BJ (cell line): ENCODE measurements around the gene CHID1. TPM values are rescaled to one million over a fixed set of nuclear protein-coding genes. Genes with fewer than 3 reads are reported as not detected.

Source experiments
- CTCF ChIA-PET: fragments of 350-600 bp; formaldehyde crosslinking; extraction: SDS; loops from one replicate; lab custom pipeline; 2021; ENCODE audit warnings: antibody characterized with exemption, inconsistent platforms; lab: Yijun Ruan, JAX
- POLR2A ChIA-PET: fragments of 300-600 bp; sonication (Branson Sonifier 250); formaldehyde crosslinking; extraction: SDS; loops from one replicate; lab custom pipeline; 2021; ENCODE audit warnings: antibody characterized with exemption; lab: Charles Lee
- DNase-seq: peaks from one replicate; pipeline ENCODE4 v3.0.0-alpha.2; 2011; ENCODE audit warnings: low read depth
- H3K27me3 ChIP-seq: 2 replicates; pipeline ENCODE4 v1.6.0; 2011; ENCODE audit warnings: low read length; ENCODE audit not compliant: control insufficient read depth, insufficient read depth
- H3K36me3 ChIP-seq: 2 replicates; pipeline ENCODE4 v1.5.1; 2011; ENCODE audit warnings: low read length; ENCODE audit not compliant: control insufficient read depth, insufficient read depth
- H3K4me3 ChIP-seq: 2 replicates; pipeline ENCODE4 v1.5.1; 2011; ENCODE audit warnings: low read depth, mild to moderate bottlenecking, control low read depth, low read length
- polyA plus RNA-seq: library from polyadenylated mRNA; depleted of rRNA; stranded (reverse); fragments of >200 nt; gene quantifications from 2 replicates; pipeline ENCODE4 v1.2.3, GENCODE V29; 2011
- TF ChIP-seq, protein P1 (sequence below): IDR thresholded peaks from 2 replicates; pipeline ENCODE4 v1.5.1; 2011; ENCODE audit warnings: low read depth, mild to moderate bottlenecking, control low read depth, inconsistent platforms, low read length, moderate library complexity; ENCODE audit not compliant: insufficient read depth

CHID1 gene
- polyA plus RNA-seq, 1 experiment, result 178 TPM

DNA sequence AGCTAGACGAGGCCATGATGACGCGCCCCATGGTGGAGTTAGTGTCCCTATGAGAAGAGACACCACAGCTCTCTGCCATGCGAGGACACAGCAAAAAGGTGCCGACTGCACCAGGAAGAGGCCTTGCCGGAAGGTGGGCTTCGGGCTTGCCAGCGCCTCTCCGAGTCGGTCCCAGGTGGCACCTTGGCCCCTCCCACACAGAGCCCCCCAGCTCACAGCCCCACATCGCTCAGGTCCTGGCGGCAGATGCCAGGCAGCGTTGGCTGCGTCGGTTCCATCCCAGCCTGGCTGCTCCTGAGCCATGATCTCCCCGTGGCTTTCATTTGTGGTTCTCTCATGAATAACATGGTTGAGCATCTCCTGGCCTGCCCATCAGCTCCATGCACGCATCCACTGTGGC lies 24.0 kb downstream of the CHID1 start:
- POLR2A ChIA-PET, result no interaction called here

DNA sequence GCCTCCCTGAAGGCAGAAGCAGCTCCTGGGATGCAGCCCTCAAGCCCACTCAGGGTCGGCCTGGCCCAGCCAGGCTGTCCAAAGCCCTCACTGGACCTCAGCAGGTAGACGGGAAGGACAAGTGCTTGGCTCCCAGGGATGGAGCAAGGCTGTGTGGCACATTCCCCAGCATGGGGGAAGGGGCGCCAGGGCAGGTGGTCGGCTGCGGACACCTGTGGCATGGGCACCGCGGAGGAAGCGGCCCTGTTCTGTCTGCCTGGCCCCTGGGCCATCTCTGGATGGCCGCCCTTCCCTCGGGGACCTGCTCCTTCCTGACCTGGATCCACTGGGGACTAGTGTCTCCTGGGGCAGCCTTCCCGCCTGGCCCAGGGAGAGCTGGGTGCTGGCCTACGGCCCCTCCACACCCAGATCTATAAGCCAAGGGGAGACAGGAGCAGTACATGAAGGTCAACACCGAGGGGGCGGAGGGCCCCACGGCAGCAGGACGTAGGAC lies 26.0 kb downstream of the CHID1 start:
- ChIA-PET CTCF (no interaction called here), POLR2A (no interaction called here)
- H3K36me3 ChIP-seq, result peaks cover 11% of the 10 kb centered on the region
- DNase-seq, result no peak
- TF ChIP-seq, protein P1, sequence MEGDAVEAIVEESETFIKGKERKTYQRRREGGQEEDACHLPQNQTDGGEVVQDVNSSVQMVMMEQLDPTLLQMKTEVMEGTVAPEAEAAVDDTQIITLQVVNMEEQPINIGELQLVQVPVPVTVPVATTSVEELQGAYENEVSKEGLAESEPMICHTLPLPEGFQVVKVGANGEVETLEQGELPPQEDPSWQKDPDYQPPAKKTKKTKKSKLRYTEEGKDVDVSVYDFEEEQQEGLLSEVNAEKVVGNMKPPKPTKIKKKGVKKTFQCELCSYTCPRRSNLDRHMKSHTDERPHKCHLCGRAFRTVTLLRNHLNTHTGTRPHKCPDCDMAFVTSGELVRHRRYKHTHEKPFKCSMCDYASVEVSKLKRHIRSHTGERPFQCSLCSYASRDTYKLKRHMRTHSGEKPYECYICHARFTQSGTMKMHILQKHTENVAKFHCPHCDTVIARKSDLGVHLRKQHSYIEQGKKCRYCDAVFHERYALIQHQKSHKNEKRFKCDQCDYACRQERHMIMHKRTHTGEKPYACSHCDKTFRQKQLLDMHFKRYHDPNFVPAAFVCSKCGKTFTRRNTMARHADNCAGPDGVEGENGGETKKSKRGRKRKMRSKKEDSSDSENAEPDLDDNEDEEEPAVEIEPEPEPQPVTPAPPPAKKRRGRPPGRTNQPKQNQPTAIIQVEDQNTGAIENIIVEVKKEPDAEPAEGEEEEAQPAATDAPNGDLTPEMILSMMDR, result no peak
- H3K4me3 ChIP-seq, result no peak overlapping the region
- no peaks in the 10 kb centered on the region for H3K27me3 ChIP-seq

More for the DNA sequence above, 24.0 kb downstream of the CHID1 start:
- H3K4me3 ChIP-seq, result no peak overlapping the region
- H3K27me3 ChIP-seq, result no peaks in the 10 kb centered on the region
- TF ChIP-seq, protein P1, result no peak
- DNase-seq, result no peak
- CTCF ChIA-PET, result interaction anchor here (1.3 kb wide), 1 partner anchor 13 kb away, joined by 4 read pairs; no protein-coding TSS in a partner anchor
- peaks cover 10% of the 10 kb centered on the region for H3K36me3 ChIP-seq

- H3K4me3 ChIP-seq, result no peak overlapping the region
- CTCF ChIA-PET, result no interaction called here
- H3K36me3 ChIP-seq, result peaks cover 13% of the 10 kb centered on the region
- no peaks in the 10 kb centered on the region for H3K27me3 ChIP-seq
- DNase-seq, result no peak
- POLR2A ChIA-PET, result no interaction called here
- TF ChIP-seq, protein P1, result no peak
Measured at GRCh38 chr11:883527-883926, 27.1 kb downstream of the CHID1 start.

DNA sequence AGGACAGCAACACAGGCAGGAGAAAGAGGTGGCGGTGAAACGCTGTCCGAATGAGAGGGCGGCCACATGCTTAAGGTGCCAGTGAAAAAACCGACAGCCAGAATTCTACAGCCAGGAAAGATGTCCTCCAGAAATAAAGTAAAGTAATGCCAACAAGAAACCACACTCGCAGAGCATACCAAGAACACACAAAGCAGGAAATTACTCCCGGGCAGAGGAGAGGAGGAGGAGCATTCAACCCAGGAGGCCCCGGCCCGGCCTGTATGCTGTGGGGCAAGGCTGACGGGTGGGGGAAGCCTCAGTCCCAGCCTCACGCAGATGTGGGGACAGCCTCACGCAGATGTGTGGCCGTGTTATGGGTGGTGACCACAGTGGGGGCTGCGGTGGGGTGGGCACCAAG lies 28.0 kb downstream of the CHID1 start:
- TF ChIP-seq, protein P1, result no peak
- H3K4me3 ChIP-seq, result no peak overlapping the region
- H3K27me3 ChIP-seq, result no peaks in the 10 kb centered on the region
- ChIA-PET POLR2A (no interaction called here), CTCF (no interaction called here)
- peaks cover 11% of the 10 kb centered on the region for H3K36me3 ChIP-seq
- DNase-seq, result no peak

DNA sequence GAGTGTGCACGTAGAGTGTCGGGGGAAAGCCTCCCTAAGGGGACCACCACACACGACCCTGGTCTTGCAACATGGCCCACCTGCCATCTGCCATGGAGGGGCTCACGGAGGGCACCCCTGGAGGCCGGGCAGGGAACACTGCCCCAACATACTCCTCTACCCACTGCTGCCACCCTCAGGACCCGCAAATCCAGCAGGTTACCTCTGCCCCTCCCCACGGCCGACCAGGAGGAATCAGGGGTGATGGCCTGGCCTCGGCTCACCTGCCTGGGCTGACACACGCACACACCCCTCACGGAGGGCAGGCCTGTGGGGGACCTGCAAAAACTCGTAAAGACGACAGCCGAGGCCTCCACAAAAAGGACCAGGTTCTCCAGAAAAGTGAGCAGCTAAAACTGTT lies 30.2 kb downstream of the CHID1 start:
- DNase-seq, result no peak
- Histone ChIP-seq H3K36me3 (peaks cover 6% of the 10 kb centered on the region; the same call in 1 of the 2 replicates), H3K27me3 (no peaks in the 10 kb centered on the region), H3K4me3 (no peak overlapping the region)
- CTCF ChIA-PET, result no interaction called here
- POLR2A ChIA-PET, result no interaction called here
- TF ChIP-seq, protein P1, result no peak
